Neural progenitor cell (in vitro differentiated cells): ENCODE data around the gene BCAN. TPM values are rescaled to one million over a fixed set of nuclear protein-coding genes. Genes with fewer than 3 reads are reported as not detected.
A peak's percentile ranks its signal among the peaks of the same experiment; 100 is the strongest.

Source experiments
- DNase-seq: peaks from one replicate; pipeline ENCODE4 v3.0.0-alpha.2; 2016; ENCODE audit warnings: low spot score
- H2AFZ ChIP-seq: fragments of 200-600 bp; sonication (generic); replicated peaks from 2 replicates; pipeline ENCODE4 v1.6.1; 2016; ENCODE audit warnings: antibody characterized with exemption
- H3F3A ChIP-seq: fragments of 200-600 bp; sonication (generic); 2 replicates; pipeline ENCODE4 v1.6.1; 2016; ENCODE audit warnings: antibody characterized with exemption, low read depth
- H3K27ac ChIP-seq: fragments of 200-600 bp; sonication (generic); 2 replicates; pipeline ENCODE4 v1.5.1; 2016; ENCODE audit warnings: mild to moderate bottlenecking
- H3K27me3 ChIP-seq: fragments of 200-600 bp; sonication (generic); 2 replicates; pipeline ENCODE4 v1.6.1; 2016; ENCODE audit warnings: mild to moderate bottlenecking, moderate library complexity
- H3K36me3 ChIP-seq: fragments of 200-600 bp; sonication (generic); 2 replicates; pipeline ENCODE4 v1.5.1; 2016
- H3K4me1 ChIP-seq: fragments of 200-600 bp; sonication (generic); 2 replicates; pipeline ENCODE4 v1.6.1; 2016; ENCODE audit warnings: mixed run types
- H3K4me2 ChIP-seq: fragments of 200-600 bp; sonication (generic); 2 replicates; pipeline ENCODE4 v1.6.1; 2016
- H3K4me3 ChIP-seq: fragments of 200-600 bp; sonication (generic); 2 replicates; pipeline ENCODE4 v1.5.1; 2016
- H3K79me2 ChIP-seq: fragments of 200-600 bp; sonication (generic); 2 replicates; pipeline ENCODE4 v1.6.1; 2016; ENCODE audit warnings: low read depth
- H3K9ac ChIP-seq: fragments of 200-600 bp; sonication (generic); 2 replicates; pipeline ENCODE4 v1.6.1; 2016
- H3K9me3 ChIP-seq: fragments of 200-600 bp; sonication (generic); 2 replicates; pipeline ENCODE4 v1.5.1; 2016; ENCODE audit warnings: low read depth
- H4K20me1 ChIP-seq: fragments of 200-600 bp; sonication (generic); 2 replicates; pipeline ENCODE4 v1.6.1; 2016; ENCODE audit warnings: low read depth
- H3K27ac Mint-ChIP-seq: 3 replicates; pipeline ENCODE4 v1.8.0; 2021; ENCODE audit warnings: mixed read lengths
- H3K27me3 Mint-ChIP-seq: 2 replicates; pipeline ENCODE4 v1.8.0; 2022; ENCODE audit warnings: low read depth, mild to moderate bottlenecking, inconsistent platforms, moderate library complexity, mixed read lengths; ENCODE audit not compliant: insufficient read depth
- H3K36me3 Mint-ChIP-seq: 3 replicates; pipeline ENCODE4 v1.8.0; 2021; ENCODE audit warnings: mixed read lengths
- H3K4me1 Mint-ChIP-seq: 3 replicates; pipeline ENCODE4 v1.8.0; 2021; ENCODE audit warnings: mixed read lengths
- H3K4me3 Mint-ChIP-seq: 3 replicates; pipeline ENCODE4 v1.8.0; 2021; ENCODE audit warnings: mild to moderate bottlenecking, moderate library complexity, mixed read lengths
- H3K9me3 Mint-ChIP-seq: 3 replicates; pipeline ENCODE4 v1.8.0; 2020; ENCODE audit warnings: mixed read lengths
- CTCF ChIP-seq: fragments of 200-600 bp; sonication (generic); IDR thresholded peaks from 2 replicates; pipeline ENCODE4 v1.5.1; 2017; ENCODE audit warnings: antibody characterized with exemption, mild to moderate bottlenecking
- EZH2 ChIP-seq: fragments of 200-600 bp; sonication (generic); IDR thresholded peaks from 2 replicates; pipeline ENCODE4 v1.6.1; 2017; ENCODE audit warnings: antibody characterized with exemption, mild to moderate bottlenecking, moderate library complexity
- EZH2phosphoT487 ChIP-seq: fragments of 200-600 bp; sonication (generic); IDR thresholded peaks from 2 replicates; pipeline ENCODE4 v1.6.1; 2017; ENCODE audit warnings: antibody characterized with exemption
- total RNA-seq: library from RNA; depleted of rRNA; stranded (reverse); fragments of >200 nt; gene quantifications from 2 replicates; pipeline ENCODE4 v1.2.3, GENCODE V29; 2015; ENCODE audit warnings: low replicate concordance

Gene BCAN
- total RNA-seq, 1 donor from 2014 or later = not detected

GRCh38 chr1:156625436-156626078 is 16.4 kb upstream of the BCAN start:
- Histone ChIP-seq H4K20me1 (peaks cover 21% of the 10 kb centered on the region), H3K9me3 (no peaks in the 10 kb centered on the region), H3K27me3 (peaks cover 99% of the 10 kb centered on the region), H3K4me1 (peaks cover 8% of the 10 kb centered on the region), H3K79me2 (no peaks in the 10 kb centered on the region), H3K4me2 (peak overlapping the region; percentile 80), H3K4me3 (peak overlapping the region; percentile 43), H3K9ac (no peak overlapping the region), H2AFZ (no peak overlapping the region), H3K36me3 (no peaks in the 10 kb centered on the region), H3F3A (peaks cover 3% of the 10 kb centered on the region), H3K27ac (no peak overlapping the region)
- peaks cover 2% of the 10 kb centered on the region for H3K9me3 Mint-ChIP-seq
- no peaks in the 10 kb centered on the region for H3K36me3 Mint-ChIP-seq
- DNase-seq = peak; percentile 79
- TF ChIP-seq EZH2phosphoT487 (peak; percentile 26), EZH2 (peak; percentile 88), CTCF (peak; percentile 69)
- H3K27me3 Mint-ChIP-seq = peaks cover 37% of the 10 kb centered on the region
- H3K4me1 Mint-ChIP-seq = peaks cover 14% of the 10 kb centered on the region
- peak overlapping the region; percentile 83 for H3K4me3 Mint-ChIP-seq
- H3K27ac Mint-ChIP-seq = no peak overlapping the region

DNA sequence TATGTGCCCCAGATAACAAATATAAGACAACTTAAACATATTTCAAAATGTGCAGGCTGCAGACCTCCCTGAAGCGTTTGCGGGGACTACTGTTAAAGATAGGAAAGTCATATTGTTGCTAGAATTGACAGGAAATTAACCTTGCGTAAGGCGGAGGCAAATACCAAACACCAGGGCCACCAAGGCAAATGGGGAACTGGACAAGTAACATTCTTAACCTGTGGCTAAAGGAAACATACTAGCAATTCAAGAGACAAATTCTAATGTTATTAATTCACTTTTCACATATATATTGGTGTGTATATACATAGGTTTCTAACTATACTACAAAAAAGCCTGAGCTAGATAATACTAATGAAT is 15.9 kb upstream of the BCAN start:
- no peaks in the 10 kb centered on the region for H3K9me3 ChIP-seq
- Mint-ChIP-seq H3K9me3 (peaks cover 2% of the 10 kb centered on the region), H3K36me3 (no peaks in the 10 kb centered on the region), H3K27ac (no peak overlapping the region), H3K4me3 (peak overlapping the region; percentile 83), H3K4me1 (peaks cover 14% of the 10 kb centered on the region), H3K27me3 (peaks cover 34% of the 10 kb centered on the region)
- DNase-seq = no peak
- no peaks in the 10 kb centered on the region for H3K79me2 ChIP-seq
- no peak overlapping the region for H3K4me2 ChIP-seq
- no peak overlapping the region for H2AFZ ChIP-seq
- peaks cover 8% of the 10 kb centered on the region for H3K4me1 ChIP-seq
- no peak overlapping the region for H3K9ac ChIP-seq
- peaks cover 21% of the 10 kb centered on the region for H4K20me1 ChIP-seq
- H3K27me3 ChIP-seq = peaks cover 99% of the 10 kb centered on the region
- peaks cover 3% of the 10 kb centered on the region for H3F3A ChIP-seq
- H3K36me3 ChIP-seq = no peaks in the 10 kb centered on the region
- TF ChIP-seq CTCF (no peak), EZH2phosphoT487 (no peak), EZH2 (no peak)
- H3K27ac ChIP-seq = no peak overlapping the region
- no peak overlapping the region for H3K4me3 ChIP-seq

DNA sequence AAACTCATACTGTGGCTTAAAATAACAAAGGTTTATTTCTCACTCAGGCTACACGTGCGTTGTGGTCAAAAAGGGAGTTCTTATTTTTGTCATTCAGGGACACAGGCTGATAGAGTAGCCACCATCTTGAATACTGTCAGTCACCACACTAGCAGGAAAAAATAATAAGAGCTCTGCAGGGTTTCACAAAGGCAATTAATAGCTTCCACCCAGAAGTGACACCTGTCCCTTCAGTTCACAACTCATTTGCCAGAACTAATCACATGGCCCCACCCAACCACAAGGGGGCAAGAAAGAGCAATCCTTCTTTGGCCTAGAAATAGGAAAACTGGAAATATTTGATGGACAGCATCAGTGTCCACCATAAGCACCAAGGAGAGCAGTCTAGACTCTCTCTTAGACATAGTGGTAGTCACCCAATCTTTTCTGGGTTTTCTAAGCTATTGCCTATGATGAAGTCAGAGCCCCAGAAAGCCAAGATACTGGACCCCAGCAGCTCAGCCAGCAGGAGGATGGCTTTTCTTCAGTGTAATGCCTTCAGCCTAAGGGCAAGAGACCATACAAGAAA is 14.5 kb upstream of the BCAN start:
- Histone ChIP-seq H3K36me3 (no peaks in the 10 kb centered on the region), H3K9me3 (no peaks in the 10 kb centered on the region), H4K20me1 (peaks cover 21% of the 10 kb centered on the region), H3K27me3 (peaks cover 99% of the 10 kb centered on the region), H3K9ac (no peak overlapping the region), H3K79me2 (no peaks in the 10 kb centered on the region), H3F3A (peaks cover 3% of the 10 kb centered on the region), H3K4me2 (no peak overlapping the region), H3K4me1 (peaks cover 8% of the 10 kb centered on the region), H3K27ac (no peak overlapping the region), H2AFZ (no peak overlapping the region), H3K4me3 (no peak overlapping the region)
- H3K27me3 Mint-ChIP-seq = peaks cover 29% of the 10 kb centered on the region
- H3K4me3 Mint-ChIP-seq = no peak overlapping the region
- H3K27ac Mint-ChIP-seq = no peak overlapping the region
- peaks cover 2% of the 10 kb centered on the region for H3K9me3 Mint-ChIP-seq
- H3K4me1 Mint-ChIP-seq = peaks cover 13% of the 10 kb centered on the region
- H3K36me3 Mint-ChIP-seq = no peaks in the 10 kb centered on the region
- TF ChIP-seq EZH2 (no peak), CTCF (peak; percentile 83), EZH2phosphoT487 (no peak)
- peak; percentile 64 for DNase-seq
